Activated T-cell treated with anti-CD3 and anti-CD28 coated beads, Interleukin-2, amount 50 U/mL, for 4 hours (primary cell): ENCODE measurements around the gene CSNK1E. TPM values are rescaled to one million over a fixed set of nuclear protein-coding genes. Genes with fewer than 3 reads are reported as not detected.
A peak's percentile ranks its signal among the peaks of the same experiment; 100 is the strongest.
"Not testable (repeated sequence)": the region's sequence is repeated elsewhere in the genome, so short reads cannot be mapped to it uniquely, and the experiment has no call there.

Source experiments
- ATAC-seq, 2 donors: fragments of 200-7000 bp; cut with Tn5 transposase; one replicate each; pipeline ENCODE4 v1.10.0; 2021
- DNase-seq: peaks from one replicate; pipeline ENCODE4 v3.0.0-alpha.2; 2020
- H3K27me3 Mint-ChIP-seq: one replicate; pipeline ENCODE4 v1.8.0; 2021; ENCODE audit warnings: low read depth, mixed read lengths
- H3K36me3 Mint-ChIP-seq: one replicate; pipeline ENCODE4 v1.8.0; 2022; ENCODE audit warnings: mixed read lengths; ENCODE audit not compliant: insufficient read depth
- H3K4me1 Mint-ChIP-seq: one replicate; pipeline ENCODE4 v1.8.0; 2021; ENCODE audit warnings: low read depth, mixed read lengths
- H3K4me3 Mint-ChIP-seq: one replicate; pipeline ENCODE4 v1.8.0; 2021; ENCODE audit warnings: mild to moderate bottlenecking, moderate library complexity, mixed read lengths
- H3K9me3 Mint-ChIP-seq: one replicate; pipeline ENCODE4 v1.8.0; 2021; ENCODE audit warnings: mixed read lengths
- total RNA-seq, 3 donors: library from RNA; stranded (reverse); gene quantifications; one replicate each; pipeline ENCODE4 v1.2.1, GENCODE V29; 2021

CSNK1E gene
- 10 to 100 TPM; 86.9 to 94.6 (median 91.7) TPM for total RNA-seq

DNA sequence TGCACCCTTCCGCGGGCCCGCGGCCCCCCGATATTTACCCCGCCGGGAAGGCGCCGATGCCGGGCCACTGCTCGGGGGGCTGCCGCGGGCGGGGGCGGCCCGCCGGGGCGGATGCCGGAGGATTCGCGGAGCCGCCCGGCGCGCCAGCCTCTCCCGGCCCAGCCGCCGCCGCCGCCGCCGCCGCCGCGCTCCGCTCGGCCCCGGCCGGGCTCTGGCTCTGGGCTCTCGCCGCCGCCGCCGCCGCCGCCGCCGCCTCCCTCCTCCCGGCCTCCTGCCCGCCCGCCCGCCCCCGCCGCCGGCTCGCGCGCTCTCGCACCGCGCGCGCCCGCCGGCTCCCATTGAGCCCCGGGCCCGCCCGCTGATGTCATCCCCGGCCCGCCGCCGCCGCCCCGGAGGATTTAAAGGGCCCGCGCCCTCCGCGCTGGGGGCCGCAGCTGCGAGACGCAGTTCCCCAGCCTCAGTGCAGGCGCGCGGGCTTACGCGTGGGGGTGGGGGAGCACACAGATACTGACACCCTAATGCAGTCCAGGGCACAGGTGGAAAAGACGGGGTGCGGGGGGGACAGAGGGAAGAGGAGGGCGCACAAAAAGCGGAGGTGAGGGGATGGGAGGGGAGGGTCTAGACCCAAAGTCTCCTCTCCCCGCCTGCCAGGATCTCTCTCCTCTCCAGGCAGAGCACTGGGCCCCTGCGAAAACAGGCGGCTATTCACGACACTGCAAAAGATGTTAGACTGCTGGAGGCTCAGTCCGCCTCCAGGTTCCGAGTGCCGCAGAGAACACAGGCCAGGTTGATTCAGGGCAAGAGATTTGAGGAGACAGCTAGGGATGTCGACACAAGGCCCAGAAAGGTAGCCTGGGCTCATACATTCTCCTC, at the start of gene CSNK1E:
Gene CSNK1E (minus strand): TSS at position 312 of the 873 bp plus-strand sequence. CDS start 3,276 bp downstream, outside the sequence.
- no peaks in the 10 kb centered on the region for H3K27me3 Mint-ChIP-seq
- peak within 1 kb of the TSS; percentile 88 for H3K4me3 Mint-ChIP-seq
- DNase-seq = peak; percentile 67
- peaks cover 2% of the 10 kb centered on the region for H3K36me3 Mint-ChIP-seq
- H3K4me1 Mint-ChIP-seq = peaks cover 37% of the 10 kb centered on the region
- ATAC-seq = peak; percentile 64 to 65
- no peaks in the 10 kb centered on the region for H3K9me3 Mint-ChIP-seq

- not testable (repeated sequence) for H3K4me1 Mint-ChIP-seq, ATAC-seq, H3K4me3 Mint-ChIP-seq, H3K36me3 Mint-ChIP-seq, DNase-seq, H3K9me3 Mint-ChIP-seq, H3K27me3 Mint-ChIP-seq
These were observed 48.6 kb upstream of the CSNK1E start for GRCh38 chr22:38365829-38366228.

- H3K9me3 Mint-ChIP-seq, H3K4me1 Mint-ChIP-seq, ATAC-seq, H3K4me3 Mint-ChIP-seq, H3K27me3 Mint-ChIP-seq, H3K36me3 Mint-ChIP-seq, DNase-seq: not testable (repeated sequence)
These were observed 47.9 kb upstream of the CSNK1E start for GRCh38 chr22:38365174-38365573.

- H3K9me3 Mint-ChIP-seq, H3K4me1 Mint-ChIP-seq, ATAC-seq, H3K36me3 Mint-ChIP-seq, H3K4me3 Mint-ChIP-seq, DNase-seq, H3K27me3 Mint-ChIP-seq: not testable (repeated sequence)
These were observed 43.3 kb upstream of the CSNK1E start for GRCh38 chr22:38360560-38360959.

GRCh38 chr22:38359817-38360216, 42.6 kb upstream of the CSNK1E start:
- H3K4me1 Mint-ChIP-seq, ATAC-seq, H3K4me3 Mint-ChIP-seq, H3K36me3 Mint-ChIP-seq, H3K9me3 Mint-ChIP-seq, DNase-seq, H3K27me3 Mint-ChIP-seq: not testable (repeated sequence)

GRCh38 chr22:38357971-38358370, 40.7 kb upstream of the CSNK1E start:
- H3K4me1 Mint-ChIP-seq, H3K27me3 Mint-ChIP-seq, H3K9me3 Mint-ChIP-seq: not testable (repeated sequence)

DNA sequence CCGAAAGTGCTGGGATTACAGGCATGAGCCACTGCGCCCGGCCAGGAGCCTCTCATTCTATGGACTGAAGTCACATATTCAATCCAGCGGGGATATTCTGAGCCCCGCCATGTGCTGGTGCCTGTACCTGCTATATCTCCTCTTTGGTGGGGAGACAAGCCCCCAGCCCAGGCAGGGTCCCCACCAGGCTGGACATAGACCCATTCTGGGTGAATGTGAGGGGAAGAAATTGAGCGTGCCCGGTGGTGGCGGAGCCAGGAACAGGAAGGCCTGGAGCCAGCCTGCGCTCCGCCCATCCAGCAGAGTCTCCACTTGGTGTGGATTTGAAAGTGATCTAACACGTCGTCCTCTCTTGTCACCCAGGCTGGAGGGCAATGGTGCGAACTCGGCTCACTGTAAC, 38.0 kb upstream of the CSNK1E start:
- no peaks in the 10 kb centered on the region for H3K36me3 Mint-ChIP-seq
- no peak for ATAC-seq

More at GRCh38 chr22:38357971-38358370, 40.7 kb upstream of the CSNK1E start:
- not testable (repeated sequence) for H3K4me3 Mint-ChIP-seq, ATAC-seq, H3K36me3 Mint-ChIP-seq, DNase-seq

GRCh38 chr22:38353701-38354100, 36.5 kb upstream of the CSNK1E start:
- Mint-ChIP-seq H3K4me3 (no peak overlapping the region), H3K4me1 (no peaks in the 10 kb centered on the region), H3K9me3 (no peaks in the 10 kb centered on the region), H3K27me3 (no peaks in the 10 kb centered on the region), H3K36me3 (no peaks in the 10 kb centered on the region)
- ATAC-seq = no peak
- no peak for DNase-seq

More for the DNA sequence above, 38.0 kb upstream of the CSNK1E start:
- H3K4me1 Mint-ChIP-seq = no peaks in the 10 kb centered on the region
- no peak overlapping the region for H3K4me3 Mint-ChIP-seq
- H3K27me3 Mint-ChIP-seq = no peaks in the 10 kb centered on the region
- no peak for DNase-seq
- H3K9me3 Mint-ChIP-seq = no peaks in the 10 kb centered on the region

- Mint-ChIP-seq H3K36me3 (no peaks in the 10 kb centered on the region), H3K27me3 (no peaks in the 10 kb centered on the region), H3K4me3 (no peak overlapping the region), H3K4me1 (no peaks in the 10 kb centered on the region), H3K9me3 (no peaks in the 10 kb centered on the region)
- peak; percentile 70 for DNase-seq
- ATAC-seq = peak; percentile 96 to 97
These were observed 36.0 kb upstream of the CSNK1E start for GRCh38 chr22:38353142-38353629.

- DNase-seq (no peak), ATAC-seq (no peak)
- Mint-ChIP-seq H3K4me1 (no peaks in the 10 kb centered on the region), H3K27me3 (no peaks in the 10 kb centered on the region), H3K4me3 (no peak overlapping the region), H3K36me3 (no peaks in the 10 kb centered on the region), H3K9me3 (no peaks in the 10 kb centered on the region)
These were observed 35.2 kb upstream of the CSNK1E start for GRCh38 chr22:38352436-38352835.

DNA sequence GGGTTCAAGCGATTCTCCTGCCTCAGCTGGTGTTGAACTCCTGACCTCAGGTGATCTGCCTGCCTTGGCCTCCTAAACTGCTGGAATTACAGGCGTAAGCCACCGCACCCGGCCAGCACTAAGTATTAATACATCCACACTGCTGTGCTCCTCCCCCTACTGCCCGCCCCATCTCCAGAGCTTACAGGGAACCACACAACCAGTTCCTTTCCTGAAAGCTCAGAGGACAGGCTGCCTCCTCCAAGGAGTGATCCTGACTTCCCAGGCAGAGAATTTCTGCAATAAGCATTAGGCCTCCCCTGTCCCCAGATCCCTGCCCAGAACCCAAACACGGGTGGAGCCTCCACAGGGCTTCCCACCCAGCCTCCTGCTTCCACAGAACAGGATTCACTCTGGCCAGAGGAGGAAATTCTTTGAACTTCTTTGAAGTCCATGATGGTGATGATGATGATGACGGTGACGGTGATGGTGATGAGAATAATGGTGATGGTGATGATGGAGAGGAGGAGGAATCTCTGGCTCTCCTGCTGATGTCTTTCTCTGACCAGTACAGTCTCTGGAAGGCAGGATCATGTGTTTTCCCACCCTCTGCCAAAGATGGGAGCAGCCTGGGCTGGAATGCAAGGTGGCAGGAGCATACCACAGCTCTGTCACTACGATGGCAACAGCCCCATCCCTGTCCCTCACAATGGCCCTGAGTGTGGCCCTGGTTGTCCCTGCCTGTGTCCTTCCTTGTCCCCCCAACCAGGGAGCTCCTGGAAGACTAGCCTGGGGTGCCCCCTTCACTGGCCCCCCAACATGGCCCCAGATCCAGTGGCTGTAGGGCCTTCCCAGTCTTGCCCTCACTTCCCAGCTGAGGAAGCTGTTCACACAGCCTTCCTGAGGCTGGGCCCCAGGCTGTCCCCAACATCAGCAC, 33.5 kb upstream of the CSNK1E start:
- Mint-ChIP-seq H3K36me3 (no peaks in the 10 kb centered on the region), H3K27me3 (peaks cover 3% of the 10 kb centered on the region), H3K4me3 (no peak overlapping the region), H3K4me1 (no peaks in the 10 kb centered on the region), H3K9me3 (no peaks in the 10 kb centered on the region)
- no peak for ATAC-seq
- no peak for DNase-seq

- peaks cover 3% of the 10 kb centered on the region for H3K27me3 Mint-ChIP-seq
- no peak overlapping the region for H3K4me3 Mint-ChIP-seq
- no peak for DNase-seq
- no peaks in the 10 kb centered on the region for H3K36me3 Mint-ChIP-seq
- ATAC-seq = no peak
- H3K4me1 Mint-ChIP-seq = no peaks in the 10 kb centered on the region
- no peaks in the 10 kb centered on the region for H3K9me3 Mint-ChIP-seq
These were observed 31.7 kb upstream of the CSNK1E start for GRCh38 chr22:38348751-38349496.

GRCh38 chr22:38347944-38348750, 30.9 kb upstream of the CSNK1E start:
- no peaks in the 10 kb centered on the region for H3K36me3 Mint-ChIP-seq
- H3K4me1 Mint-ChIP-seq = no peaks in the 10 kb centered on the region
- peak in 1 of 2 donors; percentile 32 for ATAC-seq
- peaks cover 3% of the 10 kb centered on the region for H3K27me3 Mint-ChIP-seq
- no peak for DNase-seq
- no peak overlapping the region for H3K4me3 Mint-ChIP-seq
- no peaks in the 10 kb centered on the region for H3K9me3 Mint-ChIP-seq
